HepG2 (cell line): ENCODE data around the gene MYL12B. TPM values are rescaled to one million over a fixed set of nuclear protein-coding genes. Genes with fewer than 3 reads are reported as not detected.
A peak's percentile ranks its signal among the peaks of the same experiment; 100 is the strongest.

ENCODE experiments used
- ARID3A ChIP-seq: IDR thresholded peaks from 2 replicates; pipeline ENCODE4 v1.6.1; 2012; ENCODE audit warnings: low read depth, low read length, improper control_type of control experiment
- ATF7-NPFF ChIP-seq: sonication (generic); formaldehyde crosslinking; IDR thresholded peaks from 2 replicates; pipeline ENCODE4 v1.8.1; 2023; ENCODE audit warnings: mild to moderate bottlenecking, low read depth, missing genetic modification reagents, moderate library complexity
- FOXC1 ChIP-seq: sonication (generic); formaldehyde crosslinking; IDR thresholded peaks from 2 replicates; pipeline ENCODE4 v1.8.0; 2022; ENCODE audit warnings: mild to moderate bottlenecking, missing genetic modification reagents, borderline replicate concordance
- FOXP4 ChIP-seq: sonication (generic); formaldehyde crosslinking; IDR thresholded peaks from 2 replicates; pipeline ENCODE4 v1.4.0; 2020; ENCODE audit warnings: missing genetic modification reagents
- GTF2F1 ChIP-seq: fragments of 150-350 bp; IDR thresholded peaks from 2 replicates; pipeline ENCODE4 v1.6.1; 2014; ENCODE audit warnings: low read length
- HMGA1 ChIP-seq: sonication (generic); formaldehyde crosslinking; conservative IDR thresholded peaks from 2 replicates; pipeline ENCODE4 v1.4.0; 2020; ENCODE audit warnings: missing genetic modification reagents
- KLF9 ChIP-seq: IDR thresholded peaks from 2 replicates; pipeline ENCODE4 v1.6.1; 2016; ENCODE audit warnings: low read depth
- NFKB2 ChIP-seq: sonication (generic); formaldehyde crosslinking; IDR thresholded peaks from 2 replicates; pipeline ENCODE4 v1.4.0; 2020; ENCODE audit warnings: missing genetic modification reagents, borderline replicate concordance
- NFYC ChIP-seq: IDR thresholded peaks from 2 replicates; pipeline ENCODE4 v1.6.1; 2016; ENCODE audit warnings: missing genetic modification reagents, missing compliant biosample characterization
- PPARG ChIP-seq: conservative IDR thresholded peaks from 2 replicates; pipeline ENCODE4 v1.6.1; 2016; ENCODE audit warnings: missing biosample characterization, missing genetic modification reagents
- SNAI1 ChIP-seq: sonication (generic); formaldehyde crosslinking; IDR thresholded peaks from 2 replicates; pipeline ENCODE4 v1.5.0; 2020; ENCODE audit warnings: mild to moderate bottlenecking, missing genetic modification reagents, borderline replicate concordance
- SP4 ChIP-seq: sonication (generic); formaldehyde crosslinking; IDR thresholded peaks from 2 replicates; pipeline ENCODE4 v1.8.1; 2023; ENCODE audit warnings: mild to moderate bottlenecking, missing genetic modification reagents
- THAP8 ChIP-seq: sonication (generic); formaldehyde crosslinking; IDR thresholded peaks from 2 replicates; pipeline ENCODE4 v1.5.1; 2020; ENCODE audit warnings: missing genetic modification reagents, mild to moderate bottlenecking, borderline replicate concordance
- ZBTB7A ChIP-seq: sonication (generic); formaldehyde crosslinking; IDR thresholded peaks from 2 replicates; pipeline ENCODE4 v1.8.0; 2022; ENCODE audit warnings: mild to moderate bottlenecking, missing genetic modification reagents
- ZFP82 ChIP-seq: sonication (generic); formaldehyde crosslinking; IDR thresholded peaks from 2 replicates; pipeline ENCODE4 v1.5.1; 2020; ENCODE audit warnings: mild to moderate bottlenecking, missing genetic modification reagents, borderline replicate concordance
- ZFP90 ChIP-seq: sonication (generic); formaldehyde crosslinking; IDR thresholded peaks from 2 replicates; pipeline ENCODE4 v1.8.0; 2022; ENCODE audit warnings: missing genetic modification reagents, mild to moderate bottlenecking, inconsistent platforms, borderline replicate concordance
- ZNF44 ChIP-seq: sonication (generic); formaldehyde crosslinking; IDR thresholded peaks from 2 replicates; pipeline ENCODE4 v1.5.1; 2020; ENCODE audit warnings: mild to moderate bottlenecking, missing genetic modification reagents
- ZNF530 ChIP-seq: sonication (generic); formaldehyde crosslinking; IDR thresholded peaks from 2 replicates; pipeline ENCODE4 v1.5.0; 2020; ENCODE audit warnings: low read depth, mild to moderate bottlenecking, missing genetic modification reagents
- ZNF577 ChIP-seq: sonication (generic); formaldehyde crosslinking; IDR thresholded peaks from 2 replicates; pipeline ENCODE4 v1.4.0; 2020; ENCODE audit warnings: mild to moderate bottlenecking, low read depth, missing genetic modification reagents, borderline replicate concordance
- ZSCAN30 ChIP-seq: sonication (generic); formaldehyde crosslinking; IDR thresholded peaks from 2 replicates; pipeline ENCODE4 v1.5.0; 2020; ENCODE audit warnings: mild to moderate bottlenecking, missing genetic modification reagents
- ZSCAN9 ChIP-seq: IDR thresholded peaks from 2 replicates; pipeline ENCODE4 v1.6.1; 2016; ENCODE audit warnings: borderline replicate concordance
- polyA plus RNA-seq, 8 experiments: library from polyadenylated mRNA; depleted of rRNA in 3 of 8; stranded (reverse) in 7 of 8; unstranded in 1 of 8; fragments of >200 nt; fragmentation: Illumina TruSeq in 4 of 8; extraction: Trizol in 4 of 8; gene quantifications; 2 replicates each; pipeline versions ENCODE4 v1.2.1 to v1.2.3, GENCODE V29; 2011 to 2016; ENCODE audit warnings: low read depth in 4 of 8, missing spikeins in 1 of 8, mixed read lengths in 1 of 8; ENCODE audit not compliant: insufficient read depth in 1 of 8
- total RNA-seq, 5 experiments: library from RNA; depleted of rRNA; stranded (reverse); fragments of >200 nt; fragmentation: Illumina TruSeq; extraction: Trizol; gene quantifications; 2 replicates each; pipeline ENCODE4 v1.2.3, GENCODE V29; 2016; ENCODE audit warnings: low read depth in 1 of 5

MYL12B gene
- total and polyA plus RNA-seq, 2 of the 13 experiments (the other 11 are each of a cell fraction or from before 2014, with no cell fraction given), result 265 to 340 TPM

- TF ChIP-seq FOXP4 (CRISPR knock-in tag) (peak; percentile 8; the same call in 1 of the 2 replicates), HMGA1 (CRISPR knock-in tag) (no peak), SNAI1 (no peak), ZSCAN30 (CRISPR knock-in tag) (no peak), ATF7-NPFF (CRISPR knock-in tag) (no peak), FOXC1 (CRISPR knock-in tag) (no peak; the same call in 1 of the 2 replicates), THAP8 (CRISPR knock-in tag) (no peak), KLF9 (0 out of 2 replicates have a peak, but pooled peaks have one; percentile 38), ZFP82 (CRISPR knock-in tag) (peak; percentile 62), ZSCAN9 (CRISPR knock-in tag) (0 out of 2 replicates have a peak, but pooled peaks have one; percentile 17), ZNF577 (no peak), GTF2F1 (peak; percentile 79; the same call in 1 of the 2 replicates), PPARG (CRISPR knock-in tag) (peak; percentile 8; the same call in 1 of the 2 replicates), ZNF44 (CRISPR knock-in tag) (no peak), SP4 (CRISPR knock-in tag) (peak; percentile 91), NFKB2 (CRISPR knock-in tag) (0 out of 2 replicates have a peak, but pooled peaks have one; percentile 62), ARID3A (peak; percentile 56; the same call in 1 of the 2 replicates), ZNF530 (CRISPR knock-in tag) (0 out of 2 replicates have a peak, but pooled peaks have one; percentile 74), NFYC (no peak; the same call in 1 of the 2 replicates), ZBTB7A (no peak), ZFP90 (0 out of 2 replicates have a peak, but pooled peaks have one; percentile 20)
Measured at GRCh38 chr18:3247240-3248061, 14.5 kb upstream of the MYL12B start, which contains the start of gene MYL12A (continued).
